GM12892 (cell line): Measurements from ENCODE around the gene PRR22.

Experiments used
- POLR2A ChIP-seq: IDR thresholded peaks from 2 replicates; pipeline ENCODE4 v1.6.1; 2011; ENCODE audit warnings: low read depth, low read length, control low read depth
- TAF1 ChIP-seq: IDR thresholded peaks from 2 replicates; pipeline ENCODE4 v1.6.1; 2011; ENCODE audit warnings: low read depth, mild to moderate bottlenecking, control low read depth, low read length, borderline replicate concordance

DNA sequence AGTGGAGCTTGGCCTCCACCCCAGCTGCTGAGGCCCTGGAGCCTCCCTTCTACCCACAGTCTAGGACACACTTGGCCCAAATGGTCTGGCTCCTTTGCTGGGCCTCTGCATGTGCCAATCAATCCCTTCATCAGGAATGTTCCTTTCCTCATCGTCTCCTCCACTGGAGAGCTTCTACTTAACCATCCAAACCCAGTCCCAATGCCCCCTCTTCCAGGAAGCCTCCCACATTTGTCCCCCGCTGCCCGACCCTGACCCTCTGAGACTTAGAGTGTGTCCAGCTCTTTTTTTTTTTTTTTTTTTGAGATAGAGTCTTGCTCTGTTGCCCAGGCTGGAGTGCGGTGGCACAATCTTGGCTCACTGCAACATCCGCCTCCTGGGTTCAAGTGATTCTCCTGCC, 3.9 kb upstream of the PRR22 start:
- TF ChIP-seq POLR2A (no peak; the same call in 1 of the 2 replicates), TAF1 (no peak)
